SK-N-SH (cell line): ENCODE results near the gene PLIN5. TPM values are rescaled to one million over a fixed set of nuclear protein-coding genes. Genes with fewer than 3 reads are reported as not detected.
A peak's percentile ranks its signal among the peaks of the same experiment; 100 is the strongest.

Source experiments
- CTCF ChIA-PET: fragments of 300-600, 350-600 bp; formaldehyde crosslinking; extraction: SDS; loops from one replicate; lab custom pipeline; 2021; lab: Yijun Ruan, JAX
- POLR2A ChIA-PET: fragments of 350-600 bp; sonication (Branson Sonifier 250); formaldehyde crosslinking; extraction: SDS; loops from one replicate; lab custom pipeline; 2020; ENCODE audit warnings: antibody characterized with exemption, inconsistent platforms; lab: Yijun Ruan, JAX
- DNase-seq: peaks from one replicate; pipeline ENCODE4 v3.0.0; 2012
- H2AFZ ChIP-seq: fragments of 200-600 bp; sonication (generic); 2 replicates; pipeline ENCODE4 v1.8.1; 2016; ENCODE audit warnings: antibody characterized with exemption, mild to moderate bottlenecking, low read depth
- H3F3A ChIP-seq: fragments of 200-600 bp; sonication (generic); replicated peaks from 2 replicates; pipeline ENCODE3; 2016; ENCODE audit warnings: antibody characterized with exemption, mild to moderate bottlenecking; ENCODE audit not compliant: insufficient read depth
- H3K27ac ChIP-seq, 2 experiments: fragments of 200-500 bp in 1 of 2; fragments of 200-600 bp in 1 of 2; sonication (Bioruptor generic) in 1 of 2; sonication (generic), shearing (Covaris generic) in 1 of 2; 2 replicates each; pipeline versions ENCODE4 v1.5.1 to v1.6.1; 2014 to 2016; ENCODE audit warnings: low read depth in 2 of 2, inconsistent platforms in 1 of 2, low read length in 1 of 2, mild to moderate bottlenecking in 1 of 2, mixed read lengths in 1 of 2
- H3K27me3 ChIP-seq: fragments of 200-600 bp; sonication (generic), shearing (Covaris generic); 2 replicates; pipeline ENCODE4 v1.6.1; 2016; ENCODE audit warnings: mixed run types; ENCODE audit not compliant: insufficient read depth
- H3K36me3 ChIP-seq, 2 experiments: fragments of 200-500 bp in 1 of 2; fragments of 200-600 bp in 1 of 2; sonication (Bioruptor generic) in 1 of 2; sonication (generic) in 1 of 2; replicated peaks in 1 of 2; 2 replicates each; pipeline versions ENCODE3 to v1.5.1; 2014 to 2016; ENCODE audit warnings: low read length in 1 of 2, mild to moderate bottlenecking in 1 of 2; ENCODE audit not compliant: insufficient read depth in 2 of 2, control insufficient read depth in 1 of 2
- H3K4me1 ChIP-seq, 2 experiments: fragments of 200-500 bp in 1 of 2; fragments of 200-600 bp in 1 of 2; sonication (Bioruptor generic) in 1 of 2; sonication (generic), shearing (Covaris generic) in 1 of 2; 2 replicates each; pipeline versions ENCODE4 v1.5.1 to v1.6.1; 2014 to 2016; ENCODE audit warnings: low read depth in 1 of 2, low read length in 1 of 2, mixed run types in 1 of 2; ENCODE audit not compliant: insufficient read depth in 2 of 2, control insufficient read depth in 1 of 2
- H3K4me2 ChIP-seq: fragments of 200-600 bp; sonication (generic), shearing (Covaris generic); 2 replicates; pipeline ENCODE4 v1.6.1; 2017; ENCODE audit warnings: mixed run types
- H3K4me3 ChIP-seq, 2 experiments: fragments of 200-500 bp in 1 of 2; fragments of 200-600 bp in 1 of 2; sonication (Bioruptor generic) in 1 of 2; sonication (generic), shearing (Covaris generic) in 1 of 2; 2 replicates each; pipeline versions ENCODE4 v1.5.1 to v1.8.1; 2014 to 2016; ENCODE audit warnings: low read depth in 2 of 2, inconsistent platforms in 1 of 2, low read length in 1 of 2, mild to moderate bottlenecking in 1 of 2, mixed read lengths in 1 of 2, moderate library complexity in 1 of 2
- H3K79me2 ChIP-seq: fragments of 200-600 bp; sonication (generic); 2 replicates; pipeline ENCODE4 v1.8.1; 2017; ENCODE audit warnings: mild to moderate bottlenecking; ENCODE audit not compliant: insufficient read depth
- H3K9ac ChIP-seq: fragments of 200-600 bp; sonication (generic); 2 replicates; pipeline ENCODE4 v1.6.1; 2017; ENCODE audit warnings: mixed run types
- H3K9me2 ChIP-seq: fragments of 200-600 bp; sonication (generic); 2 replicates; pipeline ENCODE4 v1.6.1; 2017; ENCODE audit warnings: mixed run types
- H3K9me3 ChIP-seq: fragments of 200-600 bp; sonication (generic); 2 replicates; pipeline ENCODE4 v1.6.1; 2017; ENCODE audit warnings: mixed run types, mild to moderate bottlenecking, moderate library complexity
- H4K20me1 ChIP-seq: fragments of 200-600 bp; sonication (generic); 2 replicates; pipeline ENCODE4 v1.6.1; 2017; ENCODE audit warnings: mild to moderate bottlenecking, mixed run types; ENCODE audit not compliant: insufficient read depth
- FOSL2 ChIP-seq: IDR thresholded peaks from 2 replicates; pipeline ENCODE4 v1.4.0; 2012; ENCODE audit warnings: low read depth, mild to moderate bottlenecking, moderate library complexity, borderline replicate concordance
- FOXJ3 ChIP-seq: sonication (generic); formaldehyde crosslinking; IDR thresholded peaks from 2 replicates; pipeline ENCODE4 v1.5.1; 2020; ENCODE audit warnings: mild to moderate bottlenecking, missing genetic modification reagents
- GATA2 ChIP-seq: sonication (generic); formaldehyde crosslinking; IDR thresholded peaks from 2 replicates; pipeline ENCODE4 v1.5.0; 2020; ENCODE audit warnings: mild to moderate bottlenecking, missing genetic modification reagents
- JUND ChIP-seq: IDR thresholded peaks from 2 replicates; pipeline ENCODE4 v1.4.0; 2012
- NFIC ChIP-seq: IDR thresholded peaks from 2 replicates; pipeline ENCODE4 v1.4.0; 2012; ENCODE audit warnings: borderline replicate concordance
- RAD21 ChIP-seq: IDR thresholded peaks from 2 replicates; pipeline ENCODE4 v1.6.1; 2012; ENCODE audit warnings: mild to moderate bottlenecking, low read length
- SMC3 ChIP-seq: IDR thresholded peaks from 2 replicates; pipeline ENCODE4 v1.6.1; 2012; ENCODE audit warnings: low read depth, low read length, improper control_type of control experiment
- TCF12 ChIP-seq: IDR thresholded peaks from 2 replicates; pipeline ENCODE4 v1.4.0; 2012
- TEAD4 ChIP-seq: IDR thresholded peaks from 2 replicates; pipeline ENCODE4 v1.4.0; 2012; ENCODE audit warnings: mild to moderate bottlenecking, borderline replicate concordance; ENCODE audit not compliant: insufficient read depth
- WGBS: methylation state at CpG from one replicate; pipeline ENCODE4 v1.1.6; 2017; ENCODE audit warnings: low lambda C conversion rate; 5-methylcytosine and 5-hydroxymethylcytosine counted together
- polyA plus RNA-seq, 3 experiments: library from polyadenylated mRNA; depleted of rRNA; stranded (reverse); fragments of >200 nt; gene quantifications; 2 replicates each; pipeline ENCODE4 v1.2.3, GENCODE V29; 2012
- TF ChIP-seq, protein P1 (sequence below): fragments of 150-350 bp; IDR thresholded peaks from 2 replicates; pipeline ENCODE4 v1.6.1; 2016; ENCODE audit warnings: mild to moderate bottlenecking, low read depth, low read length
- TF ChIP-seq, protein P2 (sequence below): fragments of 150-350 bp; IDR thresholded peaks from 2 replicates; pipeline ENCODE4 v1.6.1; 2017; ENCODE audit warnings: antibody characterized with exemption, low read length, low read depth, borderline replicate concordance
- TF ChIP-seq, protein P3 (sequence below): IDR thresholded peaks from 2 replicates; pipeline ENCODE4 v1.4.0; 2012; ENCODE audit warnings: low read depth, borderline replicate concordance
- TF ChIP-seq, protein P4 (sequence below): IDR thresholded peaks from 2 replicates; pipeline ENCODE4 v1.6.1; 2012; ENCODE audit warnings: mild to moderate bottlenecking, low read depth, low read length, moderate library complexity

The PLIN5 gene
- polyA plus RNA-seq, 1 of the 3 experiments (the other 2 are of a cell fraction): 0.59 TPM

DNA sequence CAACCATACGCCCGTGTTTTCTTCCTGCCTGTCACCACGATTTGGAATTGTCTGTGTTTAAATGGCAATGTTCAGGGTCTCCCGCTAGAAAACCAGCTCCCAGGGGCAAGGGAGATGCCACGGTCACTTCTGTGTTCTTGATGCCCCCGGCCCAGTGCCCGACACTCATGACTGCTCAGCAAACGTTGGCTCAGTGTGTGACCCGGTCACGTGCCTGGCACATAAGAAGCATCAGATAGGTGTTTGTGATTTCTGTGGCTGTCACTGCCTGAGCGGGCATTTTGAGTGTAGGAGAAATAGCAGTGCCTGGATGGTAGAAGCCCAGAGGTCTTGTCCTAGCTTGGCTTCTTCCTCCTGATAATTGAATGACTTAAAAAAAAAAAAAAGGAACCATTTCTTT is 47.5 kb downstream of the PLIN5 start:
- no peaks in the 10 kb centered on the region for H3K9me3 ChIP-seq
- no peaks in the 10 kb centered on the region for H3K27me3 ChIP-seq
- no peaks in the 10 kb centered on the region for H3F3A ChIP-seq
- no peak overlapping the region for H3K4me3 ChIP-seq
- H3K4me2 ChIP-seq: no peak overlapping the region
- no peaks in the 10 kb centered on the region for H3K4me1 ChIP-seq
- no peaks in the 10 kb centered on the region for H4K20me1 ChIP-seq
- ChIA-PET CTCF (no interaction called here), POLR2A (no interaction called here)
- no peak overlapping the region for H3K9ac ChIP-seq
- H3K27ac ChIP-seq: no peak overlapping the region
- DNase-seq: peak; percentile 6
- H3K36me3 ChIP-seq: peaks cover 11 to 14% of the 10 kb centered on the region in 2 experiments
- peaks cover 4% of the 10 kb centered on the region; the same call in 1 of the 2 replicates for H3K79me2 ChIP-seq
- H3K9me2 ChIP-seq: no peaks in the 10 kb centered on the region
- TF ChIP-seq TCF12 (no peak), NFIC (no peak), TEAD4 (no peak), GATA2 (CRISPR knock-in tag) (no peak), SMC3 (no peak), RAD21 (no peak), JUND (no peak), FOXJ3 (CRISPR knock-in tag) (no peak), FOSL2 (no peak)
- TF ChIP-seq, protein P1, sequence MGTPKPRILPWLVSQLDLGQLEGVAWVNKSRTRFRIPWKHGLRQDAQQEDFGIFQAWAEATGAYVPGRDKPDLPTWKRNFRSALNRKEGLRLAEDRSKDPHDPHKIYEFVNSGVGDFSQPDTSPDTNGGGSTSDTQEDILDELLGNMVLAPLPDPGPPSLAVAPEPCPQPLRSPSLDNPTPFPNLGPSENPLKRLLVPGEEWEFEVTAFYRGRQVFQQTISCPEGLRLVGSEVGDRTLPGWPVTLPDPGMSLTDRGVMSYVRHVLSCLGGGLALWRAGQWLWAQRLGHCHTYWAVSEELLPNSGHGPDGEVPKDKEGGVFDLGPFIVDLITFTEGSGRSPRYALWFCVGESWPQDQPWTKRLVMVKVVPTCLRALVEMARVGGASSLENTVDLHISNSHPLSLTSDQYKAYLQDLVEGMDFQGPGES: no peak
- TF ChIP-seq, protein P2, sequence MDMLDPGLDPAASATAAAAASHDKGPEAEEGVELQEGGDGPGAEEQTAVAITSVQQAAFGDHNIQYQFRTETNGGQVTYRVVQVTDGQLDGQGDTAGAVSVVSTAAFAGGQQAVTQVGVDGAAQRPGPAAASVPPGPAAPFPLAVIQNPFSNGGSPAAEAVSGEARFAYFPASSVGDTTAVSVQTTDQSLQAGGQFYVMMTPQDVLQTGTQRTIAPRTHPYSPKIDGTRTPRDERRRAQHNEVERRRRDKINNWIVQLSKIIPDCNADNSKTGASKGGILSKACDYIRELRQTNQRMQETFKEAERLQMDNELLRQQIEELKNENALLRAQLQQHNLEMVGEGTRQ: no peak
- TF ChIP-seq, protein P3, sequence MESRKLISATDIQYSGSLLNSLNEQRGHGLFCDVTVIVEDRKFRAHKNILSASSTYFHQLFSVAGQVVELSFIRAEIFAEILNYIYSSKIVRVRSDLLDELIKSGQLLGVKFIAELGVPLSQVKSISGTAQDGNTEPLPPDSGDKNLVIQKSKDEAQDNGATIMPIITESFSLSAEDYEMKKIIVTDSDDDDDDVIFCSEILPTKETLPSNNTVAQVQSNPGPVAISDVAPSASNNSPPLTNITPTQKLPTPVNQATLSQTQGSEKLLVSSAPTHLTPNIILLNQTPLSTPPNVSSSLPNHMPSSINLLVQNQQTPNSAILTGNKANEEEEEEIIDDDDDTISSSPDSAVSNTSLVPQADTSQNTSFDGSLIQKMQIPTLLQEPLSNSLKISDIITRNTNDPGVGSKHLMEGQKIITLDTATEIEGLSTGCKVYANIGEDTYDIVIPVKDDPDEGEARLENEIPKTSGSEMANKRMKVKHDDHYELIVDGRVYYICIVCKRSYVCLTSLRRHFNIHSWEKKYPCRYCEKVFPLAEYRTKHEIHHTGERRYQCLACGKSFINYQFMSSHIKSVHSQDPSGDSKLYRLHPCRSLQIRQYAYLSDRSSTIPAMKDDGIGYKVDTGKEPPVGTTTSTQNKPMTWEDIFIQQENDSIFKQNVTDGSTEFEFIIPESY: no peak
- TF ChIP-seq, protein P4, sequence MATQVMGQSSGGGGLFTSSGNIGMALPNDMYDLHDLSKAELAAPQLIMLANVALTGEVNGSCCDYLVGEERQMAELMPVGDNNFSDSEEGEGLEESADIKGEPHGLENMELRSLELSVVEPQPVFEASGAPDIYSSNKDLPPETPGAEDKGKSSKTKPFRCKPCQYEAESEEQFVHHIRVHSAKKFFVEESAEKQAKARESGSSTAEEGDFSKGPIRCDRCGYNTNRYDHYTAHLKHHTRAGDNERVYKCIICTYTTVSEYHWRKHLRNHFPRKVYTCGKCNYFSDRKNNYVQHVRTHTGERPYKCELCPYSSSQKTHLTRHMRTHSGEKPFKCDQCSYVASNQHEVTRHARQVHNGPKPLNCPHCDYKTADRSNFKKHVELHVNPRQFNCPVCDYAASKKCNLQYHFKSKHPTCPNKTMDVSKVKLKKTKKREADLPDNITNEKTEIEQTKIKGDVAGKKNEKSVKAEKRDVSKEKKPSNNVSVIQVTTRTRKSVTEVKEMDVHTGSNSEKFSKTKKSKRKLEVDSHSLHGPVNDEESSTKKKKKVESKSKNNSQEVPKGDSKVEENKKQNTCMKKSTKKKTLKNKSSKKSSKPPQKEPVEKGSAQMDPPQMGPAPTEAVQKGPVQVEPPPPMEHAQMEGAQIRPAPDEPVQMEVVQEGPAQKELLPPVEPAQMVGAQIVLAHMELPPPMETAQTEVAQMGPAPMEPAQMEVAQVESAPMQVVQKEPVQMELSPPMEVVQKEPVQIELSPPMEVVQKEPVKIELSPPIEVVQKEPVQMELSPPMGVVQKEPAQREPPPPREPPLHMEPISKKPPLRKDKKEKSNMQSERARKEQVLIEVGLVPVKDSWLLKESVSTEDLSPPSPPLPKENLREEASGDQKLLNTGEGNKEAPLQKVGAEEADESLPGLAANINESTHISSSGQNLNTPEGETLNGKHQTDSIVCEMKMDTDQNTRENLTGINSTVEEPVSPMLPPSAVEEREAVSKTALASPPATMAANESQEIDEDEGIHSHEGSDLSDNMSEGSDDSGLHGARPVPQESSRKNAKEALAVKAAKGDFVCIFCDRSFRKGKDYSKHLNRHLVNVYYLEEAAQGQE: no peak
- WGBS: 85% methylated on average over 5 of the region's 11 CpGs
- no peak overlapping the region for H2AFZ ChIP-seq
